HepG2 (cell line): Measurements from ENCODE around the gene GPC6. TPM values are rescaled to one million over a fixed set of nuclear protein-coding genes. Genes with fewer than 3 reads are reported as not detected.

Experiments used
- ATAC-seq: fragments of 200-7000 bp; cut with Tn5 transposase; 3 replicates; pipeline ENCODE4 v1.9.1; 2020; ENCODE audit warnings: mild to moderate bottlenecking, moderate library complexity
- BruUV-seq: library from RNA; stranded (reverse); fragments of 400-500 nt; replicated peaks from 2 replicates; lab custom pipeline; 2021; lab: Mats Ljungman, UMichigan
- CTCF ChIA-PET: fragments of 300-600 bp; formaldehyde crosslinking; extraction: SDS; loops from one replicate; lab custom pipeline; 2021; ENCODE audit warnings: low total read pairs, inconsistent platforms, low intra/inter-chr PET ratio; lab: Yijun Ruan, JAX
- POLR2A ChIA-PET: fragments of 350-600 bp; sonication (Branson Sonifier 250); formaldehyde crosslinking; loops from one replicate; lab custom pipeline; 2020; ENCODE audit warnings: antibody characterized with exemption, inconsistent platforms; lab: Yijun Ruan, JAX
- DNase-seq: peaks from one replicate; pipeline ENCODE4 v3.0.0-alpha.2; 2015; ENCODE audit warnings: low spot score
- FAIRE-seq: peaks from 3 replicates; lab custom pipeline; 2011; peaks lifted over from hg19 to GRCh38; lab: Jason Lieb, UNC
- H2AFZ ChIP-seq: one replicate; pipeline ENCODE4 v1.6.1; 2011; ENCODE audit warnings: low read length, inconsistent platforms
- H3K27ac ChIP-seq: fragments of 300-600 bp; 3 replicates; pipeline ENCODE4 v1.8.0; 2011; ENCODE audit warnings: mixed run types, mild to moderate bottlenecking, mixed read lengths, low read length, inconsistent platforms; ENCODE audit not compliant: insufficient read depth; ENCODE audit errors: extremely low read length
- H3K27me3 ChIP-seq, 2 experiments: fragments of 200-600 bp in 1 of 2; 2 replicates in 1 of 2; 3 replicates in 1 of 2; pipeline versions ENCODE4 v1.6.0 to v1.8.0; 2011; ENCODE audit warnings: low read length in 2 of 2, mild to moderate bottlenecking in 2 of 2, moderate library complexity in 2 of 2, inconsistent platforms in 1 of 2; ENCODE audit not compliant: insufficient read depth in 2 of 2, control insufficient read depth in 1 of 2
- H3K36me3 ChIP-seq, 2 experiments: fragments of 200-600 bp in 1 of 2; replicated peaks in 1 of 2; 2 replicates in 1 of 2; 3 replicates in 1 of 2; pipeline versions ENCODE4 v1.5.1 to v1.8.0; 2011; ENCODE audit warnings: low read length in 2 of 2, inconsistent platforms in 1 of 2; ENCODE audit not compliant: insufficient read depth in 2 of 2, control insufficient read depth in 1 of 2
- H3K4me1 ChIP-seq: 2 replicates; pipeline ENCODE4 v1.5.1; 2012; ENCODE audit warnings: low read length, inconsistent platforms; ENCODE audit not compliant: insufficient read depth
- H3K4me2 ChIP-seq: 2 replicates; pipeline ENCODE4 v1.6.0; 2011; ENCODE audit warnings: low read depth, low read length, inconsistent platforms
- H3K4me3 ChIP-seq, 3 experiments: fragments of 200-600 bp in 1 of 3; sonication (generic), shearing (Covaris generic) in 1 of 3; replicated peaks in 1 of 3; 2 replicates each; pipeline ENCODE4 v1.5.1; 2011 to 2016; ENCODE audit warnings: low read length in 3 of 3, inconsistent platforms in 2 of 3, low read depth in 2 of 3, mild to moderate bottlenecking in 2 of 3, control low read depth in 1 of 3, mixed read lengths in 1 of 3; ENCODE audit not compliant: insufficient read depth in 1 of 3
- H3K79me2 ChIP-seq: one replicate; pipeline ENCODE4 v1.6.1; 2011; ENCODE audit warnings: low read length, inconsistent platforms; ENCODE audit not compliant: insufficient read depth
- H3K9ac ChIP-seq: 2 replicates; pipeline ENCODE4 v1.6.0; 2011; ENCODE audit warnings: mild to moderate bottlenecking, low read depth, low read length, inconsistent platforms; ENCODE audit not compliant: insufficient read depth
- H3K9me3 ChIP-seq: 2 replicates; pipeline ENCODE4 v1.5.1; 2012; ENCODE audit warnings: mild to moderate bottlenecking, low read length
- H4K20me1 ChIP-seq: 2 replicates; pipeline ENCODE4 v1.6.0; 2011; ENCODE audit warnings: inconsistent platforms, mild to moderate bottlenecking, low read length, moderate library complexity; ENCODE audit not compliant: insufficient read depth
- BCL3 ChIP-seq: sonication (generic); formaldehyde crosslinking; IDR thresholded peaks from 2 replicates; pipeline ENCODE4 v1.5.1; 2020; ENCODE audit warnings: mild to moderate bottlenecking, missing genetic modification reagents, moderate library complexity
- DMAP1 ChIP-seq: IDR thresholded peaks from 2 replicates; pipeline ENCODE4 v1.6.1; 2016
- FOXA1 ChIP-seq, 2 experiments: fragments of 450-650 bp in 1 of 2; sonication (generic) in 1 of 2; formaldehyde crosslinking in 1 of 2; IDR thresholded peaks; 2 replicates each; pipeline versions ENCODE4 v1.4.0 to v1.6.1; 2016 to 2020; ENCODE audit warnings: missing genetic modification reagents in 1 of 2
- KLF16 ChIP-seq, 2 experiments: sonication (generic) in 1 of 2; formaldehyde crosslinking in 1 of 2; IDR thresholded peaks; 2 replicates each; pipeline versions ENCODE4 v1.6.1 to v1.8.0; 2016 to 2023; ENCODE audit warnings: missing genetic modification reagents in 2 of 2, missing compliant biosample characterization in 1 of 2
- ZEB1 ChIP-seq: IDR thresholded peaks from 2 replicates; pipeline ENCODE4 v1.6.1; 2012; ENCODE audit warnings: mild to moderate bottlenecking, low read depth, inconsistent platforms; ENCODE audit not compliant: insufficient replicate concordance
- ZNF550 ChIP-seq: sonication (generic); formaldehyde crosslinking; IDR thresholded peaks from 2 replicates; pipeline ENCODE4 v1.4.0; 2020; ENCODE audit warnings: mild to moderate bottlenecking, missing genetic modification reagents, borderline replicate concordance
- ZNF777 ChIP-seq: sonication (generic); formaldehyde crosslinking; IDR thresholded peaks from 2 replicates; pipeline ENCODE4 v1.4.0; 2020; ENCODE audit warnings: missing genetic modification reagents
- ZNF782 ChIP-seq: sonication (generic); formaldehyde crosslinking; IDR thresholded peaks from 2 replicates; pipeline ENCODE4 v1.4.0; 2020; ENCODE audit warnings: missing genetic modification reagents, mild to moderate bottlenecking, borderline replicate concordance
- WGBS: methylation state at CpG from one replicate; pipeline ENCODE4 v1.1.6; 2017; ENCODE audit warnings: low lambda C conversion rate; 5-methylcytosine and 5-hydroxymethylcytosine counted together
- in situ Hi-C: cut with HindIII; loops from 2 replicates; pipeline ENCODE4 v1.10.0; 2017; ENCODE audit warnings: low pct_unique_long_range_greater_than_20kb; ENCODE audit not compliant: extremely low pct_ligation_motif_present
- intact Hi-C: fragments of 100-400 bp; cut with micrococcal nuclease; formaldehyde crosslinking; loops from one replicate; pipeline ENCODE4 v1.10.0; 2022; ENCODE audit not compliant: unreplicated experiment
- polyA plus RNA-seq, 8 experiments: library from polyadenylated mRNA; depleted of rRNA in 3 of 8; stranded (reverse) in 7 of 8; unstranded in 1 of 8; fragments of >200 nt; fragmentation: Illumina TruSeq in 4 of 8; extraction: Trizol in 4 of 8; gene quantifications; 2 replicates each; pipeline versions ENCODE4 v1.2.1 to v1.2.3, GENCODE V29; 2011 to 2016; ENCODE audit warnings: low read depth in 4 of 8, missing spikeins in 1 of 8, mixed read lengths in 1 of 8; ENCODE audit not compliant: insufficient read depth in 1 of 8
- total RNA-seq, 5 experiments: library from RNA; depleted of rRNA; stranded (reverse); fragments of >200 nt; fragmentation: Illumina TruSeq; extraction: Trizol; gene quantifications; 2 replicates each; pipeline ENCODE4 v1.2.3, GENCODE V29; 2016; ENCODE audit warnings: low read depth in 1 of 5

The GPC6 gene
- total and polyA plus RNA-seq, 2 of the 13 experiments (the other 11 are each of a cell fraction or from before 2014, with no cell fraction given): 24.5 to 33.9 TPM

- Histone ChIP-seq H3K4me1 (peaks cover 8% of the 10 kb centered on the region), H3K4me3 (no peak overlapping the region), H4K20me1 (no peaks in the 10 kb centered on the region), H3K9me3 (no peaks in the 10 kb centered on the region), H3K27ac (no peak overlapping the region), H3K9ac (no peak overlapping the region), H3K4me2 (no peak overlapping the region), H2AFZ (no peak overlapping the region), H3K36me3 (no peaks in the 10 kb centered on the region), H3K79me2 (no peaks in the 10 kb centered on the region)
- POLR2A ChIA-PET: interaction anchor here (1.1 kb wide), 1 partner anchor 181 kb away, joined by 3 read pairs; the partner anchor contains the start of gene TGDS
- BruUV-seq: no TSS peak
- FAIRE-seq: no peak
- WGBS: 57% methylated on average over 7 of the region's 7 CpGs
- in situ Hi-C loops: no loop called here
- TF ChIP-seq ZNF550 (CRISPR knock-in tag) (no peak), ZNF782 (no peak), ZNF777 (no peak), DMAP1 (no peak), BCL3 (CRISPR knock-in tag) (no peak), KLF16 (CRISPR knock-in tag; IDR thresholded peaks at IDR 0.05) (no peak), ZEB1 (no peak), FOXA1 (IDR thresholded peaks at IDR 0.05) (no peak), FOXA1 (CRISPR knock-in tag; IDR thresholded peaks at IDR 0.05) (no peak)
- TF ChIP-seq, all 625 proteins: peak for 0
- H3K27me3 ChIP-seq: no peaks in the 10 kb centered on the region; a peak in 1 of 5 replicates
- intact Hi-C loops: loop anchor here (2.0 to 5.0 kb wide), 2 partner anchors 1168 to 1519 kb away; no protein-coding TSS in a partner anchor
- ATAC-seq: no peak
- CTCF ChIA-PET: no interaction called here
- no peak for DNase-seq
Observed at GRCh38 chr13:94415500-94416237, 1189.1 kb downstream of the GPC6 start.
